Neural cell (in vitro differentiated cells): ENCODE data around the gene ERC2.

Source experiments
- EP300 ChIP-seq: fragments of 450-650 bp; conservative IDR thresholded peaks from 2 replicates; pipeline ENCODE4 v1.6.1; 2014; ENCODE audit warnings: antibody characterized with exemption, mild to moderate bottlenecking, moderate library complexity; ENCODE audit not compliant: poor library complexity, severe bottlenecking
- EZH2 ChIP-seq: fragments of 200-600, 300-800 bp; shearing (Covaris generic), sonication (generic); IDR thresholded peaks from 2 replicates; pipeline ENCODE4 v1.6.1; 2014; ENCODE audit warnings: antibody characterized with exemption, low read length, borderline replicate concordance, mild to moderate bottlenecking; ENCODE audit not compliant: insufficient read depth, poor library complexity, severe bottlenecking
- MXI1 ChIP-seq: fragments of 450-650 bp; conservative IDR thresholded peaks from 2 replicates; pipeline ENCODE4 v1.6.1; 2014; ENCODE audit warnings: antibody characterized with exemption, mild to moderate bottlenecking; ENCODE audit not compliant: poor library complexity, severe bottlenecking
- POLR2AphosphoS5 ChIP-seq: IDR thresholded peaks from 2 replicates; pipeline ENCODE4 v1.6.1; 2012
- SMC3 ChIP-seq: fragments of 450-650 bp; conservative IDR thresholded peaks from 2 replicates; pipeline ENCODE4 v1.6.1; 2014; ENCODE audit warnings: antibody characterized with exemption, mild to moderate bottlenecking, moderate library complexity; ENCODE audit not compliant: poor library complexity
- TF ChIP-seq, protein P1 (sequence below): fragments of 450-650 bp; IDR thresholded peaks from 2 replicates; pipeline ENCODE4 v1.5.1; 2014; ENCODE audit warnings: antibody characterized with exemption, mild to moderate bottlenecking, moderate library complexity; ENCODE audit not compliant: poor library complexity, severe bottlenecking

DNA sequence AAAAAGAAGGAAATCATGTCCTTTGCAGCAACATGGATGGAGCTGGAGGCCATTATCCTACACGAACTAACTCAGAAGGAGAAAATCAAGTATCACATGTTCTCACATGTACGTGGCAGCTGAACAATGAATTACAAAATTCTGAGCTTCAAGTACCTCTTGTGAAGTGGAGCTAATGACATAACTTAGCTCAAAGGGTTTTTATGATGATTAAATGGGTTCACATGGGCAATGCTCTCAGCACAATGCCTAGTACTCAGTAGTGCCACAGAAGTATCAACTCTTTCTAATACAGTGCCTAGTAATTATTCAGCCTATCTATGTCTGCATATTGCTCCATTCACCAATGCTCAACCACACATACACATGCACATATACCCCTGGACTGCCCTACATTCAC is 573.7 kb downstream of the ERC2 start:
- TF ChIP-seq, protein P1, sequence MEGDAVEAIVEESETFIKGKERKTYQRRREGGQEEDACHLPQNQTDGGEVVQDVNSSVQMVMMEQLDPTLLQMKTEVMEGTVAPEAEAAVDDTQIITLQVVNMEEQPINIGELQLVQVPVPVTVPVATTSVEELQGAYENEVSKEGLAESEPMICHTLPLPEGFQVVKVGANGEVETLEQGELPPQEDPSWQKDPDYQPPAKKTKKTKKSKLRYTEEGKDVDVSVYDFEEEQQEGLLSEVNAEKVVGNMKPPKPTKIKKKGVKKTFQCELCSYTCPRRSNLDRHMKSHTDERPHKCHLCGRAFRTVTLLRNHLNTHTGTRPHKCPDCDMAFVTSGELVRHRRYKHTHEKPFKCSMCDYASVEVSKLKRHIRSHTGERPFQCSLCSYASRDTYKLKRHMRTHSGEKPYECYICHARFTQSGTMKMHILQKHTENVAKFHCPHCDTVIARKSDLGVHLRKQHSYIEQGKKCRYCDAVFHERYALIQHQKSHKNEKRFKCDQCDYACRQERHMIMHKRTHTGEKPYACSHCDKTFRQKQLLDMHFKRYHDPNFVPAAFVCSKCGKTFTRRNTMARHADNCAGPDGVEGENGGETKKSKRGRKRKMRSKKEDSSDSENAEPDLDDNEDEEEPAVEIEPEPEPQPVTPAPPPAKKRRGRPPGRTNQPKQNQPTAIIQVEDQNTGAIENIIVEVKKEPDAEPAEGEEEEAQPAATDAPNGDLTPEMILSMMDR = no peak
- TF ChIP-seq MXI1 = no peak
- no peak for TF ChIP-seq EP300
- TF ChIP-seq POLR2AphosphoS5 = no peak
- TF ChIP-seq EZH2 = no peak
- TF ChIP-seq SMC3 = no peak
